HFF-Myc (cell line): ENCODE results near the gene FBLN1.
"Not testable (repeated sequence)": the region's sequence is repeated elsewhere in the genome, so short reads cannot be mapped to it uniquely, and the experiment has no call there.

Source experiments
- DNase-seq: peaks from one replicate; pipeline ENCODE4 v3.0.0-alpha.2; 2011; ENCODE audit warnings: low read depth; ENCODE audit errors: extremely low read depth
- H3K4me3 ChIP-seq: replicated peaks from 2 replicates; pipeline ENCODE4 v1.5.1; 2011; ENCODE audit warnings: low read depth, mild to moderate bottlenecking, control low read depth, low read length
- TF ChIP-seq, protein P1 (sequence below): IDR thresholded peaks from 2 replicates; pipeline ENCODE4 v1.5.1; 2012; ENCODE audit warnings: mild to moderate bottlenecking, low read depth, low read length, control low read depth; ENCODE audit errors: missing control alignments

The FBLN1 gene

DNA sequence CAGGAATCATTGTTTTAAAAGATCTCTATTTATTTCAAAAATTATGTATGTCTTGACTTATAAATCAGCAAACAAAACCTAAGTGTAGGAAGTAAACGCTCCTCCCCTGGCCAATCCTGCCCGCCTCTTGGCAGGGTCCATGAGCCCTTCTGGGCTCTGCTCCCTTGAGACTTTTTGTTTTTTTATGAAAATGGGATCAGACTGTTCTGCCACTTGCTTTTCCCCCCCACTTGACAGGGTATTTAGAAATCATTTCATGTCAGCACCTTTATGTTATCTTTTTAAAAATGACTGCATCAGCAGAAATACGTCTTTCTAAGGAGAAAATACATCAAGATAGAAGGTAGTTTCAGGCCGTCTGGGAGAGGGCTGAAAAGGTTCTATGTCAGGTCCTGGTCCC lies 35.6 kb downstream of the FBLN1 start:
- TF ChIP-seq, protein P1, sequence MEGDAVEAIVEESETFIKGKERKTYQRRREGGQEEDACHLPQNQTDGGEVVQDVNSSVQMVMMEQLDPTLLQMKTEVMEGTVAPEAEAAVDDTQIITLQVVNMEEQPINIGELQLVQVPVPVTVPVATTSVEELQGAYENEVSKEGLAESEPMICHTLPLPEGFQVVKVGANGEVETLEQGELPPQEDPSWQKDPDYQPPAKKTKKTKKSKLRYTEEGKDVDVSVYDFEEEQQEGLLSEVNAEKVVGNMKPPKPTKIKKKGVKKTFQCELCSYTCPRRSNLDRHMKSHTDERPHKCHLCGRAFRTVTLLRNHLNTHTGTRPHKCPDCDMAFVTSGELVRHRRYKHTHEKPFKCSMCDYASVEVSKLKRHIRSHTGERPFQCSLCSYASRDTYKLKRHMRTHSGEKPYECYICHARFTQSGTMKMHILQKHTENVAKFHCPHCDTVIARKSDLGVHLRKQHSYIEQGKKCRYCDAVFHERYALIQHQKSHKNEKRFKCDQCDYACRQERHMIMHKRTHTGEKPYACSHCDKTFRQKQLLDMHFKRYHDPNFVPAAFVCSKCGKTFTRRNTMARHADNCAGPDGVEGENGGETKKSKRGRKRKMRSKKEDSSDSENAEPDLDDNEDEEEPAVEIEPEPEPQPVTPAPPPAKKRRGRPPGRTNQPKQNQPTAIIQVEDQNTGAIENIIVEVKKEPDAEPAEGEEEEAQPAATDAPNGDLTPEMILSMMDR = no peak
- no peak for DNase-seq
- no peak overlapping the region for H3K4me3 ChIP-seq

DNA sequence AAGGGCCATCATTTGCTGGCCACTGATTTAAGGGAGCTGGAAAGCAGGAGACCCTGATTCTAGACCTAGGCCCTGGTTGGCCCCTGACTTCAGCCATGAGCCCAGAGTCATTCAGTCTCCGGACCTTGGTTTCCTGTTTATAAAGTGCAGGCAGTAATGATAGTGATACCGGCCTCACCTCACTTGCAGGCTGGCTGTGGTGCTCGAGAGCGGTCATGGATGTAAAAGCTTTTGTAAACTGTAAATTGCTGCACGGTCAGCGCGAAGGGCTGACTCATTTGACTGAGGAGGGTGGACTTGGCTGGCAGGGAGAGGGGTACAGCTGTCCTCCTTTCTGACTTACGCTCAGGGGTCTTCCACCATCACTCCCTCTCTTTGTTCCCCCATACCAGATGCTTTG lies 37.4 kb downstream of the FBLN1 start:
- H3K4me3 ChIP-seq = no peak overlapping the region
- DNase-seq = no peak
- TF ChIP-seq, protein P1 = no peak

DNA sequence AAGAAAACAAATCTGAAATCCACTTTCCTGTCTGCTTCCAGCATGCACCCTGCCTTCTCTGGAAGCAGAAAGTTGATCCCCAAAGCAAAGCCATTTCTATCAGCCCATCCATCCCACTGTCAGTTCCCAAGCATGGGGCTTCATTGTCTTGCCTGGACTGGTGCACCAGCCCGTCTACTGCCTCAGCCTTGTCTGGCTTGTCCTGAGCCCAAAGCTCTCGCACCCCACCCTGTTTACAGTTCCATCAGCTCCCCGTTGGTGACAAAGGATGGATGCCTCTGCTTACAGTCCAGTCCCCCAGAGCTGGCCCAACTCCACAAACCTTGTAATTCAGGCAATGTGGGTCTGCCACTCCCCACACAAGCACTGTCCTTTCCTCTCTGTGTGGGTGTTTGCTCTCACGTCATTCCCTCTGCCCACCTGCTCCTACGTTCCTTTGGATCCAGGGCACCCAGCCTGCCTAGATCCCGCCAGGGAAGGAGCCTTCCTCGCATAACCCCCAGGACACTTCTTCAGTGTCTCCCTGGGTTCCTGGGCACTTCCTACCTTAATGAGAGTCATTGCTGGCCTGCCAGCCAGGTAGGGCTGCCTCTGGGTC lies 38.8 kb downstream of the FBLN1 start:
- no peak for DNase-seq
- no peak overlapping the region for H3K4me3 ChIP-seq
- TF ChIP-seq, protein P1 = no peak

DNA sequence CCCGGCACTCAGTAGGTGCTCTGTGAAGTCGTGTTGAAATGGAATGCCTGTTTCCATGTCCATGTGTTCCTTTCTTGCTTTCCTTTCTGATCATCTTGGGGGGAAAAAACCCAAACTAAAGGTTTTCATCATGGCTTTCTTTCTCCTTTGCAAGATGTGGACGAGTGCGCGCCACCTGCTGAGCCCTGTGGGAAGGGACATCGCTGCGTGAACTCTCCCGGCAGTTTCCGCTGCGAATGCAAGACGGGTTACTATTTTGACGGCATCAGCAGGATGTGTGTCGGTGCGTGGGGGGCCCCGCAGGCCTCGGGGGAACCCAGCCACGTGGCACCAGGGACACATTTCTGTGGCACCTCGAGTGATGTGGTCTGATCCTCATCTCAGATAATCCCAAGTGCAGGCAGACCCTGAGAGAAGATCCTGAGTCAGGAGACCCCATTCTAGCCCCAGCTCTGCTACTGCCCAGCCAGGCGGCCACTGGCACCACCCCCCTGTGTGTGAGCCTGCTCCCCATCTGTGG lies 39.4 kb downstream of the FBLN1 start:
- H3K4me3 ChIP-seq = no peak overlapping the region
- no peak for DNase-seq
- TF ChIP-seq, protein P1 = no peak

DNA sequence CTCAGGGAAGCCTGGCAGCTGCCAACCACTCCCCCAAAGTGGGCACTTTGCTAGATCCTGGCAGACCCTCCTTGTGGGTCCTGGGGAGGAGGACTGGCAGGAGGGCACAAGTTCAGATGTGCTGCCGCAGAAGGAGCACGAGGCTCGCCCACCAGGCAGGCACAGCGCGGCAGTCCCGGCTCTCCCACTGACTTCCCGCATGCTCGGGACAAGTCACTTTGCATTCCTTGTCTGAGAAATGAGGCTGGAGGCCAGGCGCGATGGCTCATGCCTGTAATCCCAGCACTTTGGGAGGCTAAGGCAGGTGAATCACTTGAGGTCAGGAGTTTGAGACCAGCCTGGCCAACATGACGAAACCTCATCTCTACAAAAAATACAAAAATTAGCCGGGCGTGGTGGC lies 40.1 kb downstream of the FBLN1 start:
- H3K4me3 ChIP-seq, DNase-seq: not testable (repeated sequence)

DNA sequence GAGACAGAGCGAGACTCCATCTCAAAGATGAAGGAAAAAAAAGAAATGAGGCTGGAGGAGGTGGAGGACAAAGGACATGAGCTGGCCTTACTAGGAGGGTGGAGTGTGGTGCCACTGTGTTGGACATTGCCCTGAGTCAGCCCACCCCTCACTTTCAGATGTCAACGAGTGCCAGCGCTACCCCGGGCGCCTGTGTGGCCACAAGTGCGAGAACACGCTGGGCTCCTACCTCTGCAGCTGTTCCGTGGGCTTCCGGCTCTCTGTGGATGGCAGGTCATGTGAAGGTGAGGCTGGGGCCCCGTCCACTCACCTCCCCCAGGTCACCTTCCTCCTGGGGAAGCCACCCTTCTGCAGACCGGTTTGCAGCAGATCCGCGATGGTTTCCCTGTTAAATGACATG lies 40.6 kb downstream of the FBLN1 start:
- TF ChIP-seq, protein P1 = no peak
- DNase-seq = no peak
- no peak overlapping the region for H3K4me3 ChIP-seq

DNA sequence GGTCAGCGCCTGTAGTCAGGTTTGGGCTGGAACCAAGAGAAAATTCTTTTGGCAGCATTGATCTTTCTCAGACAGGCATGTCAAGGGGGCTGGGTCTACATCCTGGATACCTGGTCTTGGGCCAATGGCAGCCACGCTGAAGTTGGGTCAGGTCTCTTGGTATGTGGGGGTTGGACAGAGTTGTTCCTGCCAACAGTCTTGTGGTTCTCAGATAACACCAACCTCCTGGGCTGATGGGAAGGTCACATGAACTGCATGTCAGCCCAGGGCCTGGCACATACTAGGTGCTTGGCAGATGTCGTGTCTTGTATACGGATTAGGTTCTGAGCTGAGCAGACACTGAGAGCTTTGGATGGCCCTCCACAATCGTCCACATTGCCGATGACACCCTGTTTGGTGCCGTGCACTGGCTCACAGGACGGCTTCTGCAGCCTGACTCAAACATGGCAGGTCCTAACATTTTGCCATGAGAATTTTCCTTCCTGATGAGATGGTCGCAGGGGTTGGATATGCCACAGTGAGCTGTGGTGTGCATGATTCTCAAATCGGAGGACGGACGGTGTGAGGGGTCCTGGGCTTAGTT lies 42.0 kb downstream of the FBLN1 start:
- no peak for DNase-seq
- TF ChIP-seq, protein P1 = no peak
- H3K4me3 ChIP-seq = no peak overlapping the region
